HEK293T (cell line): ENCODE measurements around the gene FHOD3.

Source experiments
- BHLHE40 ChIP-seq: fragments of 450-650 bp; IDR thresholded peaks from 2 replicates; pipeline ENCODE4 v1.6.1; 2016; ENCODE audit warnings: mild to moderate bottlenecking, moderate library complexity, borderline replicate concordance
- ELF4 ChIP-seq: fragments of 450-650 bp; IDR thresholded peaks from 2 replicates; pipeline ENCODE4 v1.6.1; 2017; ENCODE audit warnings: antibody characterized with exemption
- FOXA1 ChIP-seq: fragments of 450-650 bp; IDR thresholded peaks from 2 replicates; pipeline ENCODE4 v1.6.1; 2016; ENCODE audit warnings: mild to moderate bottlenecking
- FOXK2 ChIP-seq: fragments of 450-650 bp; IDR thresholded peaks from 2 replicates; pipeline ENCODE4 v1.6.1; 2016; ENCODE audit warnings: mild to moderate bottlenecking
- FOXM1 ChIP-seq: fragments of 450-650 bp; IDR thresholded peaks from 2 replicates; pipeline ENCODE4 v1.6.1; 2017; ENCODE audit warnings: mild to moderate bottlenecking, borderline replicate concordance
- L3MBTL2 ChIP-seq: fragments of 450-650 bp; conservative IDR thresholded peaks from 2 replicates; pipeline ENCODE4 v1.6.1; 2016; ENCODE audit warnings: mild to moderate bottlenecking
- LEF1 ChIP-seq: fragments of 450-650 bp; IDR thresholded peaks from 2 replicates; pipeline ENCODE4 v1.6.1; 2017; ENCODE audit warnings: mild to moderate bottlenecking, borderline replicate concordance
- PKNOX1 ChIP-seq: fragments of 450-650 bp; IDR thresholded peaks from 2 replicates; pipeline ENCODE4 v1.6.1; 2016
- SP1 ChIP-seq: fragments of 450-650 bp; IDR thresholded peaks from 2 replicates; pipeline ENCODE4 v1.6.1; 2017
- SUZ12 ChIP-seq: fragments of 450-650 bp; IDR thresholded peaks from 2 replicates; pipeline ENCODE4 v1.6.1; 2016; ENCODE audit warnings: mild to moderate bottlenecking

GRCh38 chr18:36321658-36322407, 24.3 kb downstream of the FHOD3 start:
- TF ChIP-seq ELF4 (no peak), SUZ12 (no peak), BHLHE40 (no peak), LEF1 (no peak), FOXM1 (no peak), SP1 (no peak), PKNOX1 (no peak), FOXA1 (no peak), FOXK2 (no peak), L3MBTL2 (no peak)
